ENCODE measurements around the gene NCKAP5.

Gene NCKAP5

DNA sequence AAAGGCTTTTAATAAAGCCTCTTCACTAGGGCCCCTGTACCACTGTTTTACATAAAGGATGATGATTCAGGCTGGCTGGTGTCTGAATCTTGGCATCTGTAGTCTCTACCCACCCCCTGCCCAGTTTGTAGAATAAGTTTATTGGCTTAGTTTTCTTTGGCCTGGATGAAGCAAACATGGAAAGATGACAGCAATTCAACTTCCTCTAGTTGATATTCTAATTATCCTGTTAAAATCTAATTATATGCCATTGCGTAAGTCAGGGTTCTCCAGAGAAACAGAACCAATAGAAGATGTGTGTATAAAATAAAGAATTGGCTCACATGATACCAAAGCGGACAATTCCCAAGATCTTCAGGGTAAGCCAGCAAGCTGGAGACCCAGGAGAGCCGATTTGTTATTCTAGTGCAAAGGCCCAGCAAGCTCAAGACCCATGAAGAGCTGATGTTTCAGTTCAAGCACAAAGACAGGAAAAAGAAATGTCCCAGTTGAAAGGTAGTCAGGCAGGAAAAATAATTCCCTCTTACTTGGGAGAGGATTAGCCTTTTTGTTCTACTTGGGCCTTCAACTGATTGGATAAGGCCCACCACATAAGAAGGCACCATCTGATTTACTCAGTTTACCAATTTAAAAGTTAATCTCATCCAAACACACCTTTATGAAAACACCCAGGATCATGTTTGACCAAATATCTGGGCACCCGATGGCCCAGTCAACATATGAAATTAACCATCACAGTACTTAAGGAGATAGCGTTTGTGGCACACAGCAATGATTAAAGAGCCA lies 815.6 kb downstream of the NCKAP5 start:
- no peak for DNase-seq (ENCODE audit: low spot score)

DNA sequence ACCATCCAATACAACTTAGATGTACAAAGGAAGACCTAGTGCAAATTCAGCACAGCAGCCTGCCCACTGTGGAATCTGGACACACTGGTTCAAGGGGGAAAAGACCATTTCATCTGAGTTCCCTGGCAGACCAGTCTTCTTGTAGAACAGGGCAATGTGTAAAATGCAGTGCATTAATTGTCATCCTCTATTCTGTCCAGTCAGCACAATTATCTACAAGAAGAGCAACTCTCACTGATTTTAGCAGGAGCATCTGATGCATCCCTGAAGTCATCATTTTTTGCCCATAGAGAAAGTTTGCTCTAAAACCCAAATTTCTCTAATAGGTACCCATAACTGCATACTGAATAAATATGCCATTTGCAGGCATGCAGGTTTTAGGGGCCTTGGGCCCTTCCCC lies 816.4 kb downstream of the NCKAP5 start:
- DNase-seq (ENCODE audit: low spot score): no peak

DNA sequence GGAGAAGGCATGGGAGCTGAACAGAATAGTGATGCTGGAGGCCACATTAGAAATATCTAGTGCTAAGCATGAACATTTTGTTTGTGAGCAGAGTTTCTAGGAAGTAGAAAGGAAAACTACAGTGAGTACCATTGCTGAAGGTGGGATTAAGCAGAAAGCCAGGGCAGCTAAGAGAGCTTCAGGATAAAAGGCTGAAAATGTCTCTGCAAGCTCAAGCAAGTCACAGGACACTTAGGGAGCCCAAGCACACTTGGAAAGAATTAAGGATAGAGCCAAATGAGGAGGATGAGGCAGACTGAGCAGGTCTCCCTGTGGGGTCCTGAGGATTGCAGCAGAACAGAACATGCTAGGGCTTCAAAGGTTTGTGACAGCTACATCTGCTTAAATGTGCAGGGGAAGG lies 817.7 kb downstream of the NCKAP5 start:
- DNase-seq (ENCODE audit: low spot score): no peak

DNA sequence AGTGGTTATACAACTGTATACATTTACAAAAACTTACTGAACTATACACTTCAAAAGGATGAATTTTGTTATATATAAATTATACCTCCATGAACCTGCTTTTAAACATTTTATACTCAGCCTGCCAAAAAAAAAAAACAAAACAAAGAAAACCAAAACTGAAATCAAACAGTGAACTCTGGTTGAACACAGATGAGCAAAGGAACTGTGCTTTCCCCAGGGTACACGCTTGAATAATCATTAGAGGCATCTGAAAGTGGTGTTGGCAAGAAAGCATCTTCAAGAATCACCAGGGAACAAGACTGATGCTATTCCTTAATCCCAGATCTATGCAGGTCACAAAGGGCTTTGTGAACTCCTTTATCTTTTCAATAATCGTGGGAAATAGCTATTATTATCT lies 821.2 kb downstream of the NCKAP5 start:
- no peak for DNase-seq (ENCODE audit: low spot score)

DNA sequence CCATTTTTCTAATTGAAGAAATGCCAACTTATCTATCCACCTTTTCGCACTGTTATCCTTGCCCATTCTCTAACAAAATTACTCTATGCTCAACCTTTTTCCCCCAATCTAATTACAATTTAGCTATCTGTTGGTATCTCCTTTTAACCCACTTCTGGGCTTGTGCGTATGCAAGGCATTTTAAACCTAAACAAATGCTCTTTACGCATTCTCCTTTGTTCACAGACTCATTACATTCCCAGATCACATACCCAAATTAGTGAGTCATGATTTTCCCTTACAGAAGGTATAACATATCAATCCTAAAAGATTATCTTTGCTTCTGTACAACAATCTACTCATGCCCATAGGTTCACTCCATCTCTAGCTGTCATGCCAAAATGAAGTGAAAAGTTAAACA lies 826.5 kb downstream of the NCKAP5 start:
- DNase-seq (ENCODE audit: low spot score): no peak

DNA sequence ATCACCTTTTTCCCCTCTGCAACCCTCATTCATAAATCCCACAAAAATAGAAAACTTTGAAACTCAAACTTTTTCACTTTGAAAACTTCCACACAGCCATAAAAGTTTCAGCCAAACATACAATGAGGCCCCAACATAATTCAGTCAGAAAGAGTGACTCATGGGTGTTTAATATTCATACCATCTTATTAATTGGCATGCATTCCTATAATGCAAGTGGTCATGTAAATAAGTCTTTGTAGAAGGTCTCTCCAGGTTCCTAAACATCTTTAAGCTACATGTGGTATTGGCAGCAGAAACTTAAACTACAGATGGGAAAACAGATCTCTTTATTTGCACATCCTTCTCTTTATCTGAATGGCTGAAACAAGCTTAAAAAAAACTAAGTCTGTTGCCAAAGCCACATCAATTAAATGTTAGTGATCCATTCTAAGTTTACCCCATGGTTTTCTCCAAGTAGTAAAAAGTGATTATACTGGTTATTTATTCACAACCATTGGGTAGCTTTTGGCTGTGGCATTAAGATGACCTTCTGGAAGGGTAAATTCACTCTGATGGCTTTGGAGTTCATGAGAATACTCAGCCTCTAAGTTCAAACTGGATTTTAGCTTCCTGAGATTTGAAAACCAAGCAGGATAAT lies 828.1 kb downstream of the NCKAP5 start:
- DNase-seq (ENCODE audit: low spot score): no peak

DNA sequence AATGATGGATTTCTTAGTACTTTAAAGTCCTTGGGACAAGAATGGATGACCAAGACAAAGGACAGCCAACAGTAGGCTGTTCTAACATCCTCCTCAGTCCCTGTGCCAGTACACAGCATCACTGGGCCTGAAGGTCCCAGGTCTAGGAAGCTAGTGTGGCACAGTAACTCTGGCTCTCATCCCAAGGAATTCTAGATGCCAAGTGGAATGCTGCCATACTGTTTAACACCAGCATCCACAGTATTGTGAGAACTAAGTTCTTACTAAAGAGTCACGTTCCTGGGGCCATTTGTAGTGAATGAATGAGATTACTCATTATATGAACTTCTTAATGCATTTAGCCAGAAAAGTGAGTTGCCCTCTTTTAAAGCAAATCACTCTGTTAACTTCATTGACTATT lies 830.0 kb downstream of the NCKAP5 start:
- DNase-seq (ENCODE audit: low spot score): no peak

DNA sequence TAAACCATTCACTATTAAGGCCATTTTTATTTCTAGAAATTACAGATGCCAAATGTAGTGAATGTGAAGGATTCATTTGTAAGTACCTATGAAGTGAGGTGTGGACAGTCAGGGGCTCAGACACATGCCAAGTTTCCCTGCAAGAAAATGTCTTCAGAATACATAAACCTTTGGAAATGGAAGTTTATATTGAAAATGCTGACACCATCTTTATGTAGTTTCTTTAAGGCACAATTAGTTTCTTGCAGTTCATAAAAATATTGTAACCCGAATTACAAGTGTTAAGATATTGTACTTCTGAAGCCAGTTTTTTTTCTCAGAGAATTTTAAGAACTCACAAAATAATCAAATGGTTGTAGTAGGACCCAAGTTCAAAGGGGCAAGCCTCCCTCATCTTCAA lies 832.2 kb downstream of the NCKAP5 start:
- no peak for DNase-seq (ENCODE audit: low spot score)

DNA sequence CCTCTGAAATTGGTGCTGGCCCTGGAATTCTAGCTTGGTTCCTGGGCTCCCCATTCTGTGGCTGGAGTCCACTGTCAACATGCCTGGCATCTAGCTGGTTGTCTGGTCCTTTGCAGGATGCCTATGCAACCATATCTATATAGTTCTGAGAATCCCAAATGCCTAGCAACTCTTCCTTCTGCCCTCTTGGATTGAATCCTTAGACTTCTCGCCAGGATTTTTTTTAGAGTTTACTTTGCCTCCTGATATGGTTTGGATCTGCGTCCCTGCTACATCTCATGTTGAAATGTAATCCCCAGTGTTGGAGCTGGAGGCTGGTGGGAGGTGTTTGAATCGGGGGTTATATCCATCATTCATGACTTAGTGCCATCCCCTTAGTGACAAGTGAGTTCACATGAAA lies 833.3 kb downstream of the NCKAP5 start:
- no peak for DNase-seq (ENCODE audit: low spot score)

DNA sequence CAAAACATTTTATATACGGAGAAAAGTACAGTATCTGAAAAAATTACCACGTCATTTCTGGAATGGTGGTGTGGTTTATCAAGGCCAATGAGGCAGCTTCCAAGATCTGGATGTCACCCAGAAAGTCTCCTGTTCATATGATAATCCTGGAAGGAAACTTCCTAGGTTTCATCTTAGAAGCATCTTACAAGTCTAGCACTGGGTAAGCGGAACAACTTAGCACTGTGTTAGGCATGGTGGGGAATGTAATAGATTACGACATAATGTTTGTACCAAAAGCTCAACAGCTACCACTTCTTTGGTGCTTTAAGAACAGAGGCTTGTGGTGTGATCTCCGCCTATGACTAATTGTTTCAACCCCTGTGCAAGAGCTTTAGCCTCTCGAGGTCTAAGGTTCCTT lies 835.2 kb downstream of the NCKAP5 start:
- DNase-seq (ENCODE audit: low spot score): no peak

DNA sequence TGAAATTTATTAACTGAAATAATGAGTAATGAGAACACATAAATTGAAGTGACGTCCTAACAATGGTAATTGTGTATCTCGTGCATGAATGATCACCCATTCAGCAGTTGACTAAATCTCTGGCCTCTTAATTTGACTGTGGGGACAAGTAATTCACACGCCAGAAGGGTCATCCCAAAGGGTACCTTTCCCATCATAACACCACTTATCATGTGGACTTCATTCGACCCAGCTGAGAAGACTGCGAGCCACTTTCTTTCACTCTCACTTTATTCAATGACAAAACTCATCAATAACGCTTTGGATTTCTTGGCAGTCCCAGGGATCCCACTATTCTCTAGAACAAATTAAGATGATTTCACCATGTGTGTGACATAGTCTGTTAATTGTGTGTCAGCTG lies 835.6 kb downstream of the NCKAP5 start:
- no peak for DNase-seq (ENCODE audit: low spot score)

DNA sequence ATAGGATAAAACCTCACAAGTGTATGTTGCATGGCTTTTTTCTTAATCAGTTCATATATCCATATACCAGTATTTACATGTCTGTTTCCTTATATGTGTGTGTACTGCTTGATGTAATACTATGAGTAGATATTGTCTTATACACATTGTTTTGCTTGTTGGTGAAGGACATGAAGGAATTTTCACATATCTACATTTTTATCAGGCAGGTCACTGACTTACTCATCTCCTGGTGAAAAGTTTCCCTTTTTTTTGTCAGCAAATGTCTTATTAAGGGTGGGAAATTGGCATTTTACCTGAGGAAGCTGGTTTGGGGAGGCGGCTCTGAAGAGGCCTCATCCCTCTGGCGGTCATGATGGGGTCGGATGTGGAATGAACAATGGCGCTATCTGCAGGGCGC lies 836.8 kb downstream of the NCKAP5 start:
- no peak for DNase-seq (ENCODE audit: low spot score)

DNA sequence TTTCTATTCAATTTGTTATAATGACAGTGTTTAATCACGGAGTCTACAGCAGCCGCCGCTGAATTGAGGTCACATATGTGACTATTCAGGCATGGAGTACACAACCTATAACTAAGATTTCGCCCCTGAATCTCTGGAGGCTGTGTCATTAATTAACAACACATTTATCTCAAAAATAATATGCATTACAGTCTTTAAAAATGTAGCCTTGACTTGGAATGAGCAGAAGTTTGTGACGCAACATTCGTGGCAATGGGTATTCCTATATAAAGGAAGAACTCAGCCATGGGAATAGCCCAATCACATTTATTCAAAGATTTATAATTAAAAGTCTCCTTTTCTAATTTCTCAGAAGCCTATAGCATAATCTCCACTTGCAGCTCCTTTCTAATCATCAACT lies 837.7 kb downstream of the NCKAP5 start:
- DNase-seq (ENCODE audit: low spot score): no peak

DNA sequence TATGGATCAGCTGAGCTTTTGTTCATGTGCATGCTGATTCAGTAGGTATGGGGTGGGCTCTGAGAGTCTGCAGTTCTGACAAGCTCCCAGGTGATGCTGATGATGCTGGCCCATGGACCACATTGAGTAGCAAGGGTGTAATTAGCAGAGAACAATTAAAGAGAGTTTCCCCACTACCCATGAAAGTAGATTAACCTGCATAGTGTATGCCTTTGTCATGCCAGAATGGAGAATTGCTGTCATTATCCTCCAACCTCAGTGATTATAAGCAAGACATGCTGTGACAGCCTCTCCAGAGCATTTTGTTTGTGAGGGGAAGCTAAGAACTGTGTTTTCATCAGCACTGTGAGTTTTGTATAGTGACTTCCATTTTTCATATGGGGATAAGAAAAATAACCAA lies 838.7 kb downstream of the NCKAP5 start:
- no peak for DNase-seq (ENCODE audit: low spot score)

DNA sequence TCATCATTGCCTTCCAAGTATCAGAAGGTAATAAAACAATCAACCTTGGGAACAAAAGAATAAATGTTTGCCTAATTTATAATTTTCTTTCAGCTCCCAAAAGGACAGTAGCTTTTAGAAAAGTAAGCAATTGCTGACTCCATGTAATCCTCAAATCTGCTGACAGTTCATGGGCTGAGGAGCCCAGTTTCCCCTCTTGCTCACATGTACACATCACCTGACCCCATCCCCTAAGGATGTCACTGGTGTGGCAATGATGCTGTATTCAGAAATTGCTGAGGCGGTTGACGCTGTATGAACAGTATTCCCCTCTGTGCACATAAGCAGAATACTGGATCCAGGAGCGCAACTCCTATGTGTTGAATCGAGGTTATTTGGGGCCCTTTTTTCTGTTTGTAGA lies 842.1 kb downstream of the NCKAP5 start:
- DNase-seq (ENCODE audit: low spot score): no peak

DNA sequence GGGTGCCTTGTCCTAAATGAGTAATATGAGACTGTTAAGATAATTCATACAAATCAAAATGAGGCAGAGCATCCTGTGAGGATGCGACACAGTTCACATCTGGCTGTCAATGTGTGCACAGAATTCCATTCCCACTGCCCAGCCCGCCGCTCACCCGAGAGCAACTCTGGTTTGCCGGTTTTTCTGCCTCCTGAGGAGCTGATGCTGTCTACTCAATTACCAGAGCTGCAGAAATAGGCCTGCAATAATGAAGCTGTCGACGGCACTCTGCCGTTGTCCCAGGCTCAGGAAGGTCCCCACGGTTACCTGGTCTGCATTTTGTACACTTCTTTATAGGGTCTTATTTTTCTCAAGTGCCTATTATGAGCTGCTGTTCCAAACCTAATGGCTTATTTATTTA lies 842.5 kb downstream of the NCKAP5 start:
- DNase-seq (ENCODE audit: low spot score): no peak

DNA sequence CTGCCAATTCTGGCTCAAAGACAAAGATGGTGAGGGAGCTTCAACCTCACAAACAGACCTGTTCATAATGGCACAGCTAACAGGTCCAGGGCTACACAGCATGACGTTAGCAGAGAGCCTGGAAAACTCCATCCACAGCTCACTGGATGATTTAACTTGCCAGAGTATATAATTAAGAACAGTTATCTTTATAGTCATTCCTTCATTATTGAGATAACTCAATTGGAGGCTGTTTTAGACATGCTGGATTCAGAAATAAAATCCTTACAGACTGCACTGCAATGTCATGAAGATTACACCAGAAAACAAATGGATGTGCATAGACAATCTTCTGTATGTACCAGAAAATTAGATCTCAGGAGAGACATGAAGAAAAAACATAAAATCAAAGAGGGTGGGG lies 843.1 kb downstream of the NCKAP5 start:
- DNase-seq (ENCODE audit: low spot score): no peak

DNA sequence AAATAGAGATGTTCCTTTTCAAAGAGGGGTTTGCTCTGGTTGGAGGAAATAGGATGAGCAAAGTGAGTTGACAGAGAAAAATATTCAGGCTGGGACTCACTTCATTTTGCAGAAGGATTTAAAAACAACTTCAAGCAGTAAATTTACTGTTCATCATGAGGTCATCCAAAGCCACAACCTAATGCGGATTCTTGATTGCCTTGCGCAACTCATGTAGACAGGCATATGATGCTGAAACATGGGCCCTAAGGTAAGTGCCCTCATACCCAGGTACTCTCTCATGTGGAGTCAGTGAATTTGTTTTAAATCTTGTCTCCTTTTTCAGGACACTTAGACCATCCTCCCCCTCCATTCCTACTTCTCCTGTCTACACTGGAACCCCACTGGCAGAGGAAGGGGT lies 846.3 kb downstream of the NCKAP5 start:
- DNase-seq (ENCODE audit: low spot score): no peak

DNA sequence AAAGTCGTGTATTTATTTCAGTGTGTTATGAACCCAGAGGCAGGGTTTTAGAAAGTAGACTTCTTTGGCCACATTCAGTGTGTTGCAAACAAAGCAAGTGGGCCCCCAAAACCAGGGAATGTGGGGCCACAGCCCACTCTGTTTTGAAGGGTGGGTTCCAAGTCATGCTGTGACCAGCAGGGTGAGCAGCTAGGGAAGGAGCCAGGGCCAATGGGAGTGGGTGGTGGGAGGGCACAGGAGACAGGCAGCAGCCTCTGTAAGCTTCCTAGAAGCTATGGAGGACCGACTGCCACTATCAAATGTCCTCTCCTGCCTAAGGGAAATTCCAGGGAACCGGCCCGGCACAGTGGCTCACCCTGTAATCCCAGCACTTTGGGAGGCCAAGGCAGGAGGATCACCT lies 847.9 kb downstream of the NCKAP5 start:
- no peak for DNase-seq (ENCODE audit: low spot score)

DNA sequence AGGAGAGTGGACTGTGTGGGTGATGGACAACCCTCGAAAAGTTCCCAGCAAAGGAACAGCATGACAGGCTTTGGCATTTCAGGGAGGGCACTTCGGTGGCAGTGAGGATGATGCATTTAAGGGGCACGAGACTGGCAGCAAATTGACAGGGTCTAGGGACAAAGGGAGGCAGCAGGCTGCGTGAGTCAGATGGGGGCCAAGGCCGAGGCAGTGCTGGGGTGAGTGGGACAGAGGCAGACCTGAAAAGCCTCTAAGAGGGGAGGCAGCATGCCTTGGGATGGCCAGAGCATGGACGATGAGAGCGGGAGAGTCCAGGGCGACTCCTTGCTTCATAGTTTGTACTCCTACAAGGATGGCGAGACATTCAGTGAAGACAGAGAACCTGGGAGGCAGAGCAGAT lies 848.8 kb downstream of the NCKAP5 start:
- no peak for DNase-seq (ENCODE audit: low spot score)

DNA sequence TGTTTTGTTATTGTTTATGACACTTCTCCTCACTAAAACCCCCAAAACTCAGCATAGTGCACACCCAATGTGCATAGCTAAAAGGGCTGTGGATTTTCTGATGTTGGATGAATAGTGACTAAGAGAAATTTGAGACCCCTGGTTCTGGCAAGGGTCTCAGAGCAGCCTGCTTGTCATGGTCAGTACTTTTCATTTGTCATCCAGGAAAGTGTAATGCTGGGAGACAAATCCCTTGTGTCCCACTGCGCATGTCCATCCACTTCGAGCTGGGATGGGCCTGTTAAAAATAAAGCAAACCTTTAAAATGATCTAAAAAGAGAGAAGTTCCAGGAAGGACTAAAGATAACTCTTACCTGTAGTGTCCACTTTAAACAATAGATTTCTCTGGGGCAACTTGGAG lies 851.3 kb downstream of the NCKAP5 start:
- no peak for DNase-seq (ENCODE audit: low spot score)

DNA sequence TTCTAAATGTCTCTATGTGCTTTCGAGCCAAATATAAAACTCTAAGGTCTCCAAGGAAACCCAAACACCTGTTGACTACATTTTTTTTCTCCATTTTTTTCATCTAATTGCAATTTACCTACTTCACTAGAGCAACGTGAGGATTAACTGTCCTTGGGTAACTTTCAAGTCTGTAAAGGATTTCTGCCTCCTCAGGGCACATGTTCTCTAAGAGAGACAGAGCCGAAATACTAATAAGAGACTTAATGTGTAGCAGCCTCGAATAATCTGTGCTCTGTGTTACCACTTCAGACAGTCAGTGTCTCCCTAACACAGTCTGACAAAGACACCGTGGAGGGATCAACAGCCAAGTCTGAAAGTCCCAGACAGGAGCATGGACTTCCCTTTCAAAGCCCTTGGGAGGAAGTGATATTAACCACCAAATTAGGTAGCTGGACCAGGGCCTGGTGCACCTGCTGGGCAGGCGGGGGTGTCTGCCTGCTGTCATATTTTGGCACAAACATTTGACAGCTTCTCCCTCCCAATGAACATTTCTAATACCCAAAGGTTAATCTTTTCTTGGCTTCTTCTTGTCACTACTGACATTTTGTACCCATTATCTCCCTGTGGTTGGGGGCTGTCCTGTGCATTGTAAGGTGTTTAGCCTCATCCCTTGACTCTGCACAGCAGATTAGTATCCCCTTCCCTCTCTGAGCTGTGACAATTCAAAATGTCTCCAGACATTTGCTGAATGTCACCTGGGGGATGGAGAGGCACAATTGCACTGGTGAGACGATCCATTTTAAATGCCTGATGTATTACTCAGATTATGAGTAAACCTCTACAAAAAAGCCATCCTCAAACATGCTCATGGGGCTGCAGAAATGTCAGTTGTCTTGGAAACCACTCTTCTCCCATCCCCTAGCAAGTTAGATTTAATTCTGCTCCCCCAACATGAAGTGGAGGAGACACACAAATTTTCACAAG lies 852.6 kb downstream of the NCKAP5 start:
- peak; percentile 12 for DNase-seq (ENCODE audit: low spot score)

DNA sequence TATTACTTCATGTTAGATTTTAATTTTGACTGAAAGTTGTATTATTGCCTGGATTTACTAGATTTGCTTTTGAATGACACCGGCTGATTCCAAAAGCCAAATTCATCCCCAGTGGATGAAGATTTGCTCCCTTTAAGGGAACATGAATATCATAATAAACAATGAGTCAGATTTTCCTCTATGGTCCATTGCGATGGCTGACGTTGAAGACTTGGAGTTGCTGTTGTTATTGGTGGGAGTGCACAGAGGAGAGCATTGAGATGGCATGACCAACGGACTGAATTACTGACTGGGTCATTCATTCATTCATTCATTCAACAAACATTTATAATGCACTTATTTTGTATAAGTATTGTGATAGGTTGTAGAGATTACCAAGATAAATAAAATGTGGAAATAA lies 864.9 kb downstream of the NCKAP5 start:
- DNase-seq (ENCODE audit: low spot score): peak; percentile 25

Data from hepatic stellate cell (primary cell).